Right ventricle myocardium superior (tissue), 1 donor: ENCODE measurements around the gene SH3GL2. TPM values are rescaled to one million over a fixed set of nuclear protein-coding genes. Genes with fewer than 3 reads are reported as not detected.

ENCODE experiments used
- ATAC-seq: fragments of 200-7000 bp; cut with Tn5 transposase; one replicate; pipeline ENCODE4 v1.9.1; 2020; ENCODE audit warnings: mild to moderate bottlenecking; ENCODE audit not compliant: poor library complexity
- DNase-seq: peaks from one replicate; pipeline ENCODE4 v3.0.0-alpha.2; 2020
- intact Hi-C: fragments of 100-400 bp; cut with DNase I; formaldehyde crosslinking; loops from one replicate; pipeline ENCODE4 v1.11.2; 2022
- total RNA-seq: library from RNA; stranded (reverse); fragmentation: NEBNext Ultra II Directional; extraction: Animal tissue kit (Norgen Biotek cat#: 25700); gene quantifications from one replicate; pipeline ENCODE4 v1.2.1, GENCODE V29; 2021
- donor health status: DM: no; HTN: yes; CAD: no; lungs with severe emphysema.

SH3GL2 gene
- total RNA-seq, 1 donor from 2014 or later, result not detected

GRCh38 chr9:17636349-17636748 is 57.5 kb downstream of the SH3GL2 start:
- ATAC-seq, result no peak
- intact Hi-C loops, result no loop called here
- DNase-seq, result no peak

GRCh38 chr9:17636821-17637220 is 58.0 kb downstream of the SH3GL2 start:
- DNase-seq (no peak), ATAC-seq (no peak)
- intact Hi-C loops, result no loop called here

GRCh38 chr9:17637229-17637628 is 58.4 kb downstream of the SH3GL2 start:
- intact Hi-C loops, result no loop called here

GRCh38 chr9:17648516-17648915 is 69.7 kb downstream of the SH3GL2 start:
- DNase-seq (no peak), ATAC-seq (no peak)
- intact Hi-C loops, result no loop called here

More at GRCh38 chr9:17637229-17637628, 58.4 kb downstream of the SH3GL2 start:
- DNase-seq (no peak), ATAC-seq (no peak)

- intact Hi-C loops, result no loop called here
- DNase-seq (no peak), ATAC-seq (no peak)
These were observed 72.9 kb downstream of the SH3GL2 start for GRCh38 chr9:17651725-17652124.

GRCh38 chr9:17653947-17654465 is 75.1 kb downstream of the SH3GL2 start:
- DNase-seq (no peak), ATAC-seq (no peak)
- intact Hi-C loops, result no loop called here

GRCh38 chr9:17656889-17657288 is 78.0 kb downstream of the SH3GL2 start:
- DNase-seq (no peak), ATAC-seq (no peak)
- intact Hi-C loops, result no loop called here

GRCh38 chr9:17658237-17658636 is 79.4 kb downstream of the SH3GL2 start:
- intact Hi-C loops, result no loop called here
- ATAC-seq, result no peak
- no peak for DNase-seq

GRCh38 chr9:17660158-17660557 is 81.3 kb downstream of the SH3GL2 start:
- DNase-seq (no peak), ATAC-seq (no peak)
- intact Hi-C loops, result no loop called here

GRCh38 chr9:17665450-17665849 is 86.6 kb downstream of the SH3GL2 start:
- DNase-seq, result no peak
- intact Hi-C loops, result no loop called here
- no peak for ATAC-seq

GRCh38 chr9:17669206-17669605 is 90.3 kb downstream of the SH3GL2 start:
- intact Hi-C loops, result no loop called here
- DNase-seq, result no peak
- no peak for ATAC-seq

GRCh38 chr9:17682684-17683083 is 103.8 kb downstream of the SH3GL2 start:
- intact Hi-C loops, result no loop called here
- DNase-seq (no peak), ATAC-seq (no peak)

GRCh38 chr9:17688834-17689233 is 110.0 kb downstream of the SH3GL2 start:
- no peak for DNase-seq
- intact Hi-C loops, result no loop called here

GRCh38 chr9:17694336-17694735 is 115.5 kb downstream of the SH3GL2 start:
- intact Hi-C loops, result no loop called here
- no peak for ATAC-seq
- DNase-seq, result no peak

More at GRCh38 chr9:17688834-17689233, 110.0 kb downstream of the SH3GL2 start:
- ATAC-seq, result no peak

- no peak for ATAC-seq
- DNase-seq, result no peak
- intact Hi-C loops, result no loop called here
These were observed 116.6 kb downstream of the SH3GL2 start for GRCh38 chr9:17695482-17695881.

GRCh38 chr9:17699615-17700330 is 120.9 kb downstream of the SH3GL2 start:
- ATAC-seq (no peak), DNase-seq (no peak)
- intact Hi-C loops, result no loop called here

- no peak for DNase-seq
- ATAC-seq, result no peak
- intact Hi-C loops, result no loop called here
These were observed 127.5 kb downstream of the SH3GL2 start for GRCh38 chr9:17706347-17706746.

GRCh38 chr9:17719053-17719452 is 140.2 kb downstream of the SH3GL2 start:
- intact Hi-C loops, result no loop called here
- no peak for DNase-seq
- no peak for ATAC-seq

GRCh38 chr9:17721954-17722353 is 143.1 kb downstream of the SH3GL2 start:
- no peak for ATAC-seq
- intact Hi-C loops, result no loop called here

GRCh38 chr9:17723656-17724055 is 144.8 kb downstream of the SH3GL2 start:
- ATAC-seq, result no peak
- intact Hi-C loops, result no loop called here
- DNase-seq, result no peak

More at GRCh38 chr9:17721954-17722353, 143.1 kb downstream of the SH3GL2 start:
- DNase-seq, result no peak
